ENCODE data around the gene KRTAP13-3.

Gene KRTAP13-3

GRCh38 chr21:30425826-30426225 is at the start of gene KRTAP13-3:
Gene KRTAP13-3 (minus strand): TSS chr21:30425926. CDS start chr21:30425912, 14 bp downstream.
- DNase-seq: no peak

GRCh38 chr21:30468900-30469714 is 43.4 kb upstream of the KRTAP13-3 start:
- no peak for DNase-seq

- DNase-seq: no peak
Measured at GRCh38 chr21:30463713-30464112, 38.0 kb upstream of the KRTAP13-3 start.

- no peak for DNase-seq
Measured at GRCh38 chr21:30448514-30448913, 22.8 kb upstream of the KRTAP13-3 start.

GRCh38 chr21:30447056-30447455 is 21.3 kb upstream of the KRTAP13-3 start:
- DNase-seq: no peak

GRCh38 chr21:30444204-30444603 is 18.5 kb upstream of the KRTAP13-3 start:
- DNase-seq: no peak

- no peak for DNase-seq
Measured at GRCh38 chr21:30443226-30443625, 17.5 kb upstream of the KRTAP13-3 start.

GRCh38 chr21:30439975-30440374 is 14.2 kb upstream of the KRTAP13-3 start, which contains the start of gene KRTAP15-1:
Gene KRTAP15-1 (plus strand): TSS chr21:30440275. CDS start chr21:30440328, 53 bp downstream.
- no peak for DNase-seq

GRCh38 chr21:30437010-30437565 is 11.4 kb upstream of the KRTAP13-3 start:
- DNase-seq: no peak

GRCh38 chr21:30434033-30434631 is 8.4 kb upstream of the KRTAP13-3 start:
- no peak for DNase-seq

- DNase-seq: no peak
Measured at GRCh38 chr21:30430170-30430655, 4.5 kb upstream of the KRTAP13-3 start, which contains the start of gene KRTAP13-4. Gene KRTAP13-4 (plus strand): TSS chr21:30430220. CDS start chr21:30430276, 56 bp downstream.

GRCh38 chr21:30426731-30427130 is 1.0 kb upstream of the KRTAP13-3 start:
- DNase-seq: no peak

GRCh38 chr21:30415993-30416392 is 9.7 kb downstream of the KRTAP13-3 start:
- no peak for DNase-seq

- no peak for DNase-seq
Measured at GRCh38 chr21:30408782-30409494, 16.8 kb downstream of the KRTAP13-3 start.

- DNase-seq: no peak
Measured at GRCh38 chr21:30395731-30396130, 30.0 kb downstream of the KRTAP13-3 start, which contains the start of gene KRTAP13-1. Gene KRTAP13-1 (plus strand): TSS chr21:30396031. CDS start chr21:30396087, 56 bp downstream.

GRCh38 chr21:30391492-30392025 is 34.2 kb downstream of the KRTAP13-3 start:
- DNase-seq: no peak

- no peak for DNase-seq
Measured at GRCh38 chr21:30382201-30382600, 43.5 kb downstream of the KRTAP13-3 start.
